ENCODE data around the gene GTF2I.
"Not testable (repeated sequence)": the region's sequence is repeated elsewhere in the genome, so short reads cannot be mapped to it uniquely, and the experiment has no call there.

DNA sequence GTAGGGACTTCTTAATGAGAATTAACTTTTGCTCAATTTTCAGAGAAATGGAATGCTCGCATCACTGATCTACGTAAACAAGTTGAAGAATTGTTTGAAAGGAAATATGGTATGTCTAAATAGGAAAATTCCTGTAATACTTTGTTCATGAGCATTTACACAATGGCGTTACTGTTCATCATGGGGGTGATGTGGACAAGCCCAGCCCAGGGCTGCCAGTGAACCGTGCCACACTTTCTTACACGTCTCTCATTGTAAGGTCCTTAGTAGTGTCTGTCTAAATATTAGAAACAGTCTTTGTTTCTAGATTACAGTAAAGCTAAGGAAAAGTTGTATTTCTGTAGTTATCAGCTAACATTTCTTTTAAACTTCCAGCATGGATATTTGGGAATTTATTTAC lies 72.7 kb downstream of the GTF2I start:
- TF ChIP-seq, protein P1, sequence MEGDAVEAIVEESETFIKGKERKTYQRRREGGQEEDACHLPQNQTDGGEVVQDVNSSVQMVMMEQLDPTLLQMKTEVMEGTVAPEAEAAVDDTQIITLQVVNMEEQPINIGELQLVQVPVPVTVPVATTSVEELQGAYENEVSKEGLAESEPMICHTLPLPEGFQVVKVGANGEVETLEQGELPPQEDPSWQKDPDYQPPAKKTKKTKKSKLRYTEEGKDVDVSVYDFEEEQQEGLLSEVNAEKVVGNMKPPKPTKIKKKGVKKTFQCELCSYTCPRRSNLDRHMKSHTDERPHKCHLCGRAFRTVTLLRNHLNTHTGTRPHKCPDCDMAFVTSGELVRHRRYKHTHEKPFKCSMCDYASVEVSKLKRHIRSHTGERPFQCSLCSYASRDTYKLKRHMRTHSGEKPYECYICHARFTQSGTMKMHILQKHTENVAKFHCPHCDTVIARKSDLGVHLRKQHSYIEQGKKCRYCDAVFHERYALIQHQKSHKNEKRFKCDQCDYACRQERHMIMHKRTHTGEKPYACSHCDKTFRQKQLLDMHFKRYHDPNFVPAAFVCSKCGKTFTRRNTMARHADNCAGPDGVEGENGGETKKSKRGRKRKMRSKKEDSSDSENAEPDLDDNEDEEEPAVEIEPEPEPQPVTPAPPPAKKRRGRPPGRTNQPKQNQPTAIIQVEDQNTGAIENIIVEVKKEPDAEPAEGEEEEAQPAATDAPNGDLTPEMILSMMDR (conservative IDR thresholded peaks at IDR 0.05 in 1 of 2, IDR thresholded peaks at IDR 0.05 in 1 of 2; ENCODE audit: extremely low read depth in 1 of 2, insufficient read depth in 1 of 2, low read depth in 1 of 2, low read length in 2 of 2): not testable (repeated sequence)
- not testable (repeated sequence) for TF ChIP-seq EZH2 (IDR thresholded peaks at IDR 0.05; ENCODE audit: borderline replicate concordance, low read length)
